NCI-H1694 treated with DMSO at 0.1 percent for 48 hours (cell line): ENCODE results near the gene PTPRE.

ENCODE experiments used
- DNase-seq: peaks from one replicate; lab custom pipeline; 2025; lab: John Stamatoyannopoulos, UW

PTPRE gene

GRCh38 chr10:127926455-127926854, 19.6 kb downstream of the PTPRE start:
- no peak for DNase-seq

- no peak for DNase-seq
Measured at GRCh38 chr10:127928021-127928806, 21.3 kb downstream of the PTPRE start.

GRCh38 chr10:127932521-127933270, 25.8 kb downstream of the PTPRE start:
- no peak for DNase-seq

GRCh38 chr10:127933271-127933670, 26.4 kb downstream of the PTPRE start:
- no peak for DNase-seq

- no peak for DNase-seq
Measured at GRCh38 chr10:127934383-127934782, 27.5 kb downstream of the PTPRE start.

GRCh38 chr10:127935071-127935561, 28.2 kb downstream of the PTPRE start:
- DNase-seq = no peak

GRCh38 chr10:127937069-127937468, 30.2 kb downstream of the PTPRE start:
- DNase-seq = no peak

GRCh38 chr10:127937915-127938463, 31.1 kb downstream of the PTPRE start:
- no peak for DNase-seq

- DNase-seq = no peak
Measured at GRCh38 chr10:127939786-127940330, 33.0 kb downstream of the PTPRE start.

GRCh38 chr10:127940866-127941640, 34.1 kb downstream of the PTPRE start:
- no peak for DNase-seq

GRCh38 chr10:127942811-127943210, 35.9 kb downstream of the PTPRE start:
- DNase-seq = no peak

- DNase-seq = no peak
Measured at GRCh38 chr10:127943336-127943910, 36.5 kb downstream of the PTPRE start.

- no peak for DNase-seq
Measured at GRCh38 chr10:127944256-127944655, 37.4 kb downstream of the PTPRE start.

GRCh38 chr10:127945341-127945758, 38.4 kb downstream of the PTPRE start:
- no peak for DNase-seq

- DNase-seq = no peak
Measured at GRCh38 chr10:127945948-127946711, 39.2 kb downstream of the PTPRE start.

GRCh38 chr10:127947211-127947610, 40.3 kb downstream of the PTPRE start:
- DNase-seq = no peak

GRCh38 chr10:127948791-127949190, 41.9 kb downstream of the PTPRE start:
- DNase-seq = no peak

GRCh38 chr10:127949831-127950230, 42.9 kb downstream of the PTPRE start:
- DNase-seq = no peak

- no peak for DNase-seq
Measured at GRCh38 chr10:127951861-127952574, 45.1 kb downstream of the PTPRE start.

- DNase-seq = no peak
Measured at GRCh38 chr10:127952575-127952869, 45.6 kb downstream of the PTPRE start.
